Osteoblast (primary cell): Measurements from ENCODE around the gene RSPH9. TPM values are rescaled to one million over a fixed set of nuclear protein-coding genes. Genes with fewer than 3 reads are reported as not detected.
A peak's percentile ranks its signal among the peaks of the same experiment; 100 is the strongest.

Experiments used
- DNase-seq: peaks from one replicate; pipeline ENCODE4 v3.0.0; 2011; ENCODE audit warnings: low spot score, mixed read lengths; ENCODE audit not compliant: insufficient read length; ENCODE audit errors: missing footprints
- H2AFZ ChIP-seq: 2 replicates; pipeline ENCODE4 v1.6.0; 2011; ENCODE audit warnings: mild to moderate bottlenecking, low read length
- H3K27ac ChIP-seq: 2 replicates; pipeline ENCODE4 v1.5.1; 2011; ENCODE audit warnings: mild to moderate bottlenecking, low read depth, low read length, moderate library complexity
- H3K27me3 ChIP-seq: 2 replicates; pipeline ENCODE4 v1.6.0; 2012; ENCODE audit warnings: mild to moderate bottlenecking, control low read depth, inconsistent platforms, low read length, moderate library complexity; ENCODE audit not compliant: insufficient read depth
- H3K36me3 ChIP-seq: 2 replicates; pipeline ENCODE4 v1.5.1; 2011; ENCODE audit warnings: mild to moderate bottlenecking, low read length, control low read depth, moderate library complexity; ENCODE audit not compliant: insufficient read depth
- H3K4me1 ChIP-seq: 2 replicates; pipeline ENCODE4 v1.5.1; 2011; ENCODE audit warnings: mild to moderate bottlenecking, low read length, control low read depth, moderate library complexity; ENCODE audit not compliant: insufficient read depth
- H3K4me2 ChIP-seq: 2 replicates; pipeline ENCODE4 v1.6.0; 2011; ENCODE audit warnings: mild to moderate bottlenecking, low read length; ENCODE audit not compliant: insufficient read depth
- H3K4me3 ChIP-seq: fragments of 200-600 bp; sonication (generic); 3 replicates; pipeline ENCODE4 v1.5.1; 2012; ENCODE audit warnings: mild to moderate bottlenecking, low read length, inconsistent platforms; ENCODE audit not compliant: insufficient read depth
- H3K79me2 ChIP-seq: 2 replicates; pipeline ENCODE4 v1.6.0; 2012; ENCODE audit warnings: mild to moderate bottlenecking, low read length, control low read depth, inconsistent platforms; ENCODE audit not compliant: insufficient read depth
- H3K9me3 ChIP-seq: 2 replicates; pipeline ENCODE4 v1.5.1; 2011; ENCODE audit warnings: low read depth, low read length, control low read depth
- H4K20me1 ChIP-seq: 2 replicates; pipeline ENCODE4 v1.6.0; 2012; ENCODE audit warnings: mild to moderate bottlenecking, low read length, control low read depth; ENCODE audit not compliant: insufficient read depth
- total RNA-seq: library from RNA; depleted of rRNA; stranded (reverse); fragments of >200 nt; gene quantifications from 2 replicates; pipeline ENCODE4 v1.2.3, GENCODE V29; 2012
- TF ChIP-seq, protein P1 (sequence below): IDR thresholded peaks from 2 replicates; pipeline ENCODE4 v1.5.1; 2011; ENCODE audit warnings: mild to moderate bottlenecking, low read depth, low read length, moderate library complexity; ENCODE audit errors: extremely low read depth

RSPH9 gene
- total RNA-seq, 1 donor = 0.36 TPM

DNA sequence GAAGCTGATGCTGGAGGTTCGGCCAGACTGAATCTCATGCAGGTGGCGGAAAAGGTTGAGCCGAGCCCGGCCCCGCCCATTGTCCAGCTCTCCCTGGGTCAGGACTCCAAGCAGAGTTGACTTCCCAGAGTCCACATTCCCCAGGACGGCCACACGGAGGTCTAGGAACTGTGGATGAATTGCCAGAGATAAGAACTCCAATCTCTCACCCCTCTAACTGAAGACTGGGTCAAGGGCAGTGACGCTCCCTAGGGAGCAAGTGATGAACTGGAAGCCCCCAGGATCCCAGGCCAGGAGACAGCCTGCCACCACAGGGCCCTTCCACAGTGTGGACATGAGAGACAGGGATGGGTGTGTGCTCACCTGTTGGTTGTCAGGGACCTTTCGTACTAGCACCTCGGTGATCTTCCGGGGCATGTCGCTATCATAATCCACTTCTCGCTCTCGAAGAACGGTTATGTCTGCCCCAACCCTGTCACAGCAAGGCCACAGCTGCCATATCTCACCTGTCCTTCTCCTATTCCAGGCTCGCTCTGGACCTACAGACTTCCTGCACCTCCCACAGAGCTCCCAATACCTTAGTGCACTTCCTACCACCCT, 19.3 kb upstream of the RSPH9 start:
- Histone ChIP-seq H3K4me2 (no peak overlapping the region), H3K4me3 (no peak overlapping the region)
- TF ChIP-seq, protein P1, sequence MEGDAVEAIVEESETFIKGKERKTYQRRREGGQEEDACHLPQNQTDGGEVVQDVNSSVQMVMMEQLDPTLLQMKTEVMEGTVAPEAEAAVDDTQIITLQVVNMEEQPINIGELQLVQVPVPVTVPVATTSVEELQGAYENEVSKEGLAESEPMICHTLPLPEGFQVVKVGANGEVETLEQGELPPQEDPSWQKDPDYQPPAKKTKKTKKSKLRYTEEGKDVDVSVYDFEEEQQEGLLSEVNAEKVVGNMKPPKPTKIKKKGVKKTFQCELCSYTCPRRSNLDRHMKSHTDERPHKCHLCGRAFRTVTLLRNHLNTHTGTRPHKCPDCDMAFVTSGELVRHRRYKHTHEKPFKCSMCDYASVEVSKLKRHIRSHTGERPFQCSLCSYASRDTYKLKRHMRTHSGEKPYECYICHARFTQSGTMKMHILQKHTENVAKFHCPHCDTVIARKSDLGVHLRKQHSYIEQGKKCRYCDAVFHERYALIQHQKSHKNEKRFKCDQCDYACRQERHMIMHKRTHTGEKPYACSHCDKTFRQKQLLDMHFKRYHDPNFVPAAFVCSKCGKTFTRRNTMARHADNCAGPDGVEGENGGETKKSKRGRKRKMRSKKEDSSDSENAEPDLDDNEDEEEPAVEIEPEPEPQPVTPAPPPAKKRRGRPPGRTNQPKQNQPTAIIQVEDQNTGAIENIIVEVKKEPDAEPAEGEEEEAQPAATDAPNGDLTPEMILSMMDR = no peak

DNA sequence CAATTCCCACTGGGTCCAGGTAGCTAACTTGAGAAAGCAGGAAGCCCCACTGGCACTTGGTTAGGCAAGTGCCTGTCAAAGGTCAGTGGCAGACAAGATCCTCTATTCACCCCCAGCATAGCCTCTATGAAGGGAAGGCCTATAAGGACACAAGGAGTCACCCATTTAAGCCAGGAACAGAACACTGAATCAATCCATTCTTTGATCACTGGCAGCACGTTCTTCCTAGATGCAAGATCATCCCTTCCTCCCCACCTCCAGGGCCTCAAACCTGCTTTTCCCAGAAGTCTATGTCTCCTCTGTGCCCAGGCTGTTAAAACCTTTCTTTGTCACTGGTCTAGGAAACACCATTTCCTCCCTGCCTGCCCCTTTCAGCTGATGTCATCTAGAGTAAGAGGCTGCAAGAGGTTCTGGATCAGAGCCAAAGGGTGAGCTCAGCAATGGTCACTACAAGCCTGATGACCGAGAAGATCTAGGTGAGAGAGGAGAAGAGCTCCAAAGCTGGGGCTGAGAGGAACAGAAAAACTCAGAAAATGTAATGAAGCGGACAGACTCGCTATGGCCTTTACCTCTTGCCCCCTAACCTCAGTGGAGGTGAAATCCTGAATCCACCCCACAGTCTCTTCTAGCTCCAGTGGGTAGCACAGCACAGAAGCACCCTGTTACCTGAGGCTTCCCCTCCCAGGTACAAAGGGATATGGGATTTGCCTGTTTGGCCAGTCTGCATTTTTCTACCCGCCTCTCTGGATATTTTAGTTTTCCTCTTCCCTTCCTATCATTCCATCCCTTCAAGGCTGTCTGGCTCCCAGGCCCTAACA, 17.6 kb upstream of the RSPH9 start:
- no peaks in the 10 kb centered on the region for H3K9me3 ChIP-seq
- TF ChIP-seq, protein P1 = no peak
- no peaks in the 10 kb centered on the region for H3K27me3 ChIP-seq
- peaks cover 43% of the 10 kb centered on the region for H3K36me3 ChIP-seq
- H3K4me3 ChIP-seq = peak overlapping the region; percentile 84
- DNase-seq = peak; percentile 98
- peak overlapping the region; percentile 61 for H2AFZ ChIP-seq
- H3K79me2 ChIP-seq = peaks cover 51% of the 10 kb centered on the region
- peak overlapping the region; percentile 88 for H3K27ac ChIP-seq
- H4K20me1 ChIP-seq = no peaks in the 10 kb centered on the region
- peaks cover 23% of the 10 kb centered on the region for H3K4me1 ChIP-seq
- H3K4me2 ChIP-seq = peak overlapping the region; percentile 94

More for the DNA sequence above, 19.3 kb upstream of the RSPH9 start:
- H4K20me1 ChIP-seq = no peaks in the 10 kb centered on the region
- peaks cover 23% of the 10 kb centered on the region for H3K4me1 ChIP-seq
- H3K36me3 ChIP-seq = peaks cover 60% of the 10 kb centered on the region
- H2AFZ ChIP-seq = no peak overlapping the region
- H3K27me3 ChIP-seq = no peaks in the 10 kb centered on the region
- peak overlapping the region; percentile 88 for H3K27ac ChIP-seq
- DNase-seq = no peak
- H3K9me3 ChIP-seq = no peaks in the 10 kb centered on the region
- H3K79me2 ChIP-seq = peaks cover 53% of the 10 kb centered on the region

GRCh38 chr6:43628393-43629103, 16.3 kb upstream of the RSPH9 start:
- TF ChIP-seq, protein P1 = no peak
- H3K27me3 ChIP-seq = no peaks in the 10 kb centered on the region
- peak overlapping the region; percentile 38 for H2AFZ ChIP-seq
- H3K79me2 ChIP-seq = peaks cover 47% of the 10 kb centered on the region
- peak overlapping the region; percentile 84 for H3K4me3 ChIP-seq
- H4K20me1 ChIP-seq = no peaks in the 10 kb centered on the region
- peaks cover 23% of the 10 kb centered on the region for H3K4me1 ChIP-seq
- peak overlapping the region; percentile 94 for H3K4me2 ChIP-seq
- peaks cover 30% of the 10 kb centered on the region for H3K36me3 ChIP-seq
- no peaks in the 10 kb centered on the region for H3K9me3 ChIP-seq
- peak overlapping the region; percentile 88 for H3K27ac ChIP-seq
- peak; percentile 92 for DNase-seq

DNA sequence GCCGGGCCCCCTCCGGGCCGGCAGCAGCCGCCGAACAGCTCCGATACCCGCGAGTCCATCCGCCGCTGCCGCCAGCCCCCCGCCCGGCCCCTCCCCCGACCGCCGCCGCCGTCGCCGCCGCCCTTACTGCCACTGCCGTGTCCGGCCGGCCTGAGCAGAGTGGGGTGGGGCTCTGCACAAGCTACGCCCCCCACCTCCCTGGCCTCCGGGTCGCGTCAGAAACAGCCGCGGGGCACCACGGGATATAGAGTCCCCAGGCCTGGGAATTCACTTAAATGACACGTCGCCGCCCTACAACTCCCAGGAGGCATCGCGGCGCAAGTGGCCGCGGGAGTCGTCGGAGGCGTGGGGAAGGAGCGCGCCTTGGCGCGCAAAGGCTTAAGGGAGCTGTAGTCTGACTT, 15.7 kb upstream of the RSPH9 start, which contains the start of gene GTPBP2:
Gene GTPBP2, minus strand, starts transcription at position 161 of the 401 bp plus-strand sequence. Its CDS starts 102 bp downstream, at position 59.
- TF ChIP-seq, protein P1 = no peak
- peaks cover 44% of the 10 kb centered on the region for H3K79me2 ChIP-seq
- H3K36me3 ChIP-seq = peaks cover 25% of the 10 kb centered on the region
- H3K27ac ChIP-seq = peak within 1 kb of the TSS; percentile 88
- H3K9me3 ChIP-seq = no peaks in the 10 kb centered on the region
- peak within 1 kb of the TSS; percentile 96 for H3K4me2 ChIP-seq
- peak within 1 kb of the TSS; percentile 97 for H2AFZ ChIP-seq
- peaks cover 23% of the 10 kb centered on the region for H3K4me1 ChIP-seq
- no peaks in the 10 kb centered on the region for H4K20me1 ChIP-seq
- peak; percentile 98 for DNase-seq
- H3K27me3 ChIP-seq = no peaks in the 10 kb centered on the region
- H3K4me3 ChIP-seq = peak within 1 kb of the TSS; percentile 84
